Anterior cingulate cortex (tissue), 58 donors: ENCODE measurements around the gene DUSP9.

ENCODE experiments used
- DNase-seq, 58 donors: peaks; one replicate each; lab custom pipeline; 2025; lab: John Stamatoyannopoulos, UW

DUSP9 gene

GRCh38 chrX:153620576-153620975 lies 26.4 kb upstream of the DUSP9 start:
- DNase-seq = no peak

- DNase-seq = no peak
Measured at GRCh38 chrX:153621949-153622598, 24.9 kb upstream of the DUSP9 start.

- no peak for DNase-seq
Measured at GRCh38 chrX:153622661-153623309, 24.2 kb upstream of the DUSP9 start.

GRCh38 chrX:153623310-153624029 lies 23.5 kb upstream of the DUSP9 start:
- DNase-seq = no peak

- DNase-seq = no peak
Measured at GRCh38 chrX:153624196-153625091, 22.6 kb upstream of the DUSP9 start.

GRCh38 chrX:153625271-153626024 lies 21.6 kb upstream of the DUSP9 start:
- DNase-seq = no peak

- no peak for DNase-seq
Measured at GRCh38 chrX:153626025-153626633, 20.9 kb upstream of the DUSP9 start.

- DNase-seq = no peak
Measured at GRCh38 chrX:153626863-153627674, 19.9 kb upstream of the DUSP9 start.

- peak in 3 of 58 donors; percentile 7 to 38 (median 12) for DNase-seq
Measured at GRCh38 chrX:153627675-153628111, 19.3 kb upstream of the DUSP9 start.

GRCh38 chrX:153628129-153628528 lies 18.9 kb upstream of the DUSP9 start:
- no peak for DNase-seq

GRCh38 chrX:153628665-153629064 lies 18.3 kb upstream of the DUSP9 start:
- no peak for DNase-seq

GRCh38 chrX:153631346-153631745 lies 15.7 kb upstream of the DUSP9 start:
- no peak for DNase-seq

GRCh38 chrX:153631907-153632594 lies 15.0 kb upstream of the DUSP9 start:
- DNase-seq = no peak

- no peak for DNase-seq
Measured at GRCh38 chrX:153632595-153632946, 14.4 kb upstream of the DUSP9 start.

GRCh38 chrX:153633048-153633447 lies 14.0 kb upstream of the DUSP9 start:
- no peak for DNase-seq

GRCh38 chrX:153633607-153634180 lies 13.3 kb upstream of the DUSP9 start:
- no peak for DNase-seq

- DNase-seq = no peak
Measured at GRCh38 chrX:153634236-153634635, 12.8 kb upstream of the DUSP9 start.

GRCh38 chrX:153634832-153635231 lies 12.2 kb upstream of the DUSP9 start:
- DNase-seq = no peak
